ENCODE measurements around the gene DYNLL2. TPM values are rescaled to one million over a fixed set of nuclear protein-coding genes. Genes with fewer than 3 reads are reported as not detected.
"Not testable (repeated sequence)": the region's sequence is repeated elsewhere in the genome, so short reads cannot be mapped to it uniquely, and the experiment has no call there.

The DYNLL2 gene
- total and polyA plus RNA-seq, 11 donors, result 41.4 to 102 (median 74.0) TPM

GRCh38 chr17:58066401-58066800, 16.8 kb upstream of the DYNLL2 start:
- intact Hi-C loops (cut with DNase I), result no loop called here
- TF ChIP-seq CTCF (IDR thresholded peaks at IDR 0.05), result no peak
- no peak for TF ChIP-seq POLR2A (IDR thresholded peaks at IDR 0.05)
- peak; percentile 43 to 69 (median 56) for ATAC-seq
- no peak for DNase-seq
- 44 to 50% (median 45%) methylated on average over 4 of the region's 4 CpGs for WGBS, 4 donors
- peaks cover 0 to 17% (median 0%) of the 10 kb centered on the region in 12 donors for H3K4me1 ChIP-seq
- H3K36me3 ChIP-seq, result no peaks in the 10 kb centered on the region
- no peaks in the 10 kb centered on the region for H3K9me3 ChIP-seq
- peaks cover 0 to 4% (median 0%) of the 10 kb centered on the region in 9 donors for H3K27me3 ChIP-seq
- peak overlapping the region in 1 of 12 donors; percentile 39 for H3K27ac ChIP-seq
- H3K4me3 ChIP-seq, result no peak overlapping the region

- ATAC-seq (no peak), DNase-seq (no peak)
- H3K4me3 ChIP-seq, result no peak overlapping the region
- H3K27me3 ChIP-seq, result peaks cover 0 to 4% (median 0%) of the 10 kb centered on the region in 9 donors
- H3K9me3 ChIP-seq, result no peaks in the 10 kb centered on the region
- intact Hi-C loops (cut with DNase I), result no loop called here
- 67 to 75% (median 73%) methylated on average over 1 of the region's 1 CpG for whole genome bisulfite sequencing, 4 donors
- H3K27ac ChIP-seq, result no peak overlapping the region
- no peaks in the 10 kb centered on the region for H3K4me1 ChIP-seq
- TF ChIP-seq POLR2A (IDR thresholded peaks at IDR 0.05), result no peak
- no peak for TF ChIP-seq CTCF (IDR thresholded peaks at IDR 0.05)
- H3K36me3 ChIP-seq, result no peaks in the 10 kb centered on the region
Observed at GRCh38 chr17:58072862-58073261, 10.4 kb upstream of the DYNLL2 start.

- H3K36me3 ChIP-seq; intact Hi-C loops (cut with DNase I); ATAC-seq; DNase-seq; H3K9me3 ChIP-seq; H3K27ac ChIP-seq; H3K4me3 ChIP-seq; H3K4me1 ChIP-seq; H3K27me3 ChIP-seq: not testable (repeated sequence)
- 16 to 24% (median 20%) methylated on average over 6 to 7 of the region's 7 CpGs for WGBS, 4 donors
Observed at GRCh38 chr17:58073266-58073665, 10.0 kb upstream of the DYNLL2 start.

GRCh38 chr17:58074406-58074805, 8.8 kb upstream of the DYNLL2 start:
- H3K4me3 ChIP-seq; H3K27ac ChIP-seq; H3K27me3 ChIP-seq; DNase-seq; ATAC-seq; H3K36me3 ChIP-seq; H3K4me1 ChIP-seq; intact Hi-C loops (cut with DNase I); H3K9me3 ChIP-seq: not testable (repeated sequence)
- 80 to 94% (median 92%) methylated on average over 1 to 20 of the region's 28 CpGs; no CpG with 5 or more reads in 1 of the 4 donors for WGBS, 4 donors

GRCh38 chr17:58079300-58080033, 3.8 kb upstream of the DYNLL2 start:
- DNase-seq (no peak), ATAC-seq (no peak)
- intact Hi-C loops (cut with DNase I), result loop anchor here in 6 of 10 donors (5.0 to 10.0 kb wide), 3 partner anchors 72 to 1105 kb away; partner anchors contain the start of genes MRPS23 (in 6 of the 6), SRSF1 (in 2 of the 6) and SCPEP1 (in 1 of the 6)
- no peaks in the 10 kb centered on the region for H3K36me3 ChIP-seq
- no peaks in the 10 kb centered on the region for H3K9me3 ChIP-seq
- no peak overlapping the region for H3K27ac ChIP-seq
- peaks cover 0 to 10% (median 6%) of the 10 kb centered on the region in 12 donors for H3K4me1 ChIP-seq
- no peak for TF ChIP-seq POLR2A (IDR thresholded peaks at IDR 0.05)
- no peak for TF ChIP-seq CTCF (IDR thresholded peaks at IDR 0.05)
- H3K27me3 ChIP-seq, result peaks cover 0 to 3% (median 0%) of the 10 kb centered on the region in 9 donors
- 68 to 71% (median 70%) methylated on average over 6 of the region's 6 CpGs for WGBS, 4 donors
- no peak overlapping the region for H3K4me3 ChIP-seq

Measured in heart left ventricle (tissue), 16 donors.